ENCODE data around the gene ZCWPW2.
A peak's percentile ranks its signal among the peaks of the same experiment; 100 is the strongest.

ZCWPW2 gene

GRCh38 chr3:28386049-28386448 is 37.5 kb downstream of the ZCWPW2 start:
- no peak for TF ChIP-seq CTCF (IDR thresholded peaks at IDR 0.05)

- no peak for TF ChIP-seq CTCF (IDR thresholded peaks at IDR 0.05)
Observed at GRCh38 chr3:28388978-28389377, 40.5 kb downstream of the ZCWPW2 start.

GRCh38 chr3:28399206-28399605 is 50.7 kb downstream of the ZCWPW2 start:
- no peak for TF ChIP-seq CTCF (IDR thresholded peaks at IDR 0.05)

GRCh38 chr3:28406241-28406640 is 57.7 kb downstream of the ZCWPW2 start:
- TF ChIP-seq CTCF (IDR thresholded peaks at IDR 0.05): no peak

GRCh38 chr3:28449398-28449797 is 100.9 kb downstream of the ZCWPW2 start:
- no peak for TF ChIP-seq CTCF (IDR thresholded peaks at IDR 0.05)

GRCh38 chr3:28462866-28463265 is 114.3 kb downstream of the ZCWPW2 start:
- no peak for TF ChIP-seq CTCF (IDR thresholded peaks at IDR 0.05)

- TF ChIP-seq CTCF (IDR thresholded peaks at IDR 0.05): no peak
Observed at GRCh38 chr3:28467414-28467813, 118.9 kb downstream of the ZCWPW2 start.

- peak; percentile 71 for TF ChIP-seq CTCF (IDR thresholded peaks at IDR 0.05)
Observed at GRCh38 chr3:28476194-28476593, 127.7 kb downstream of the ZCWPW2 start.

Measured in LNCAP (cell line).